ENCODE results near the gene ENTPD1. TPM values are rescaled to one million over a fixed set of nuclear protein-coding genes. Genes with fewer than 3 reads are reported as not detected.

The ENTPD1 gene
- total RNA-seq, 1 experiment from 2014 or later = not detected

- Histone ChIP-seq H3K4me3 (no peak overlapping the region), H4K20me1 (ENCODE audit: insufficient read depth) (no peaks in the 10 kb centered on the region), H2AFZ (no peak overlapping the region), H3K27ac (no peak overlapping the region), H3K9me3 (ENCODE audit: insufficient read depth, low read depth) (no peaks in the 10 kb centered on the region), H3K79me2 (ENCODE audit: low read depth) (no peaks in the 10 kb centered on the region), H3F3A (ENCODE audit: insufficient read depth, low read depth) (no peaks in the 10 kb centered on the region), H3K9me2 (ENCODE audit: insufficient read depth) (no peaks in the 10 kb centered on the region), H3K4me1 (replicated peaks; ENCODE audit: insufficient read depth) (no peaks in the 10 kb centered on the region), H3K36me3 (ENCODE audit: low read depth) (no peaks in the 10 kb centered on the region), H3K4me2 (no peak overlapping the region), H3K27me3 (ENCODE audit: insufficient read depth, low read depth) (no peaks in the 10 kb centered on the region)
- DNase-seq = no peak
- BruUV-seq (replicated peaks) = no TSS peak
- no peak for TF ChIP-seq EZH2 (IDR thresholded peaks at IDR 0.05; ENCODE audit: low read depth)
- no peak for TF ChIP-seq CTCF (conservative IDR thresholded peaks at IDR 0.05)
- intact Hi-C loops (cut with micrococcal nuclease; ENCODE audit: unreplicated experiment) = no loop called here
- POLR2A ChIA-PET (ENCODE audit: unreplicated experiment) = no interaction called here
- CTCF ChIA-PET = interaction anchor here (0.5 kb wide), 1 partner anchor 210 kb away, joined by 4 read pairs; no protein-coding TSS in a partner anchor
These were observed 77.2 kb downstream of the ENTPD1 start for GRCh38 chr10:95833042-95833610.

GRCh38 chr10:95834406-95834805 is 78.4 kb downstream of the ENTPD1 start:
- no peaks in the 10 kb centered on the region for H3K9me2 ChIP-seq (ENCODE audit: insufficient read depth)
- intact Hi-C loops (cut with micrococcal nuclease; ENCODE audit: unreplicated experiment) = loop anchor here (2.0 kb wide), 1 partner anchor 38 kb away; no protein-coding TSS in a partner anchor

GRCh38 chr10:95835149-95835860 is 79.3 kb downstream of the ENTPD1 start:
- no peaks in the 10 kb centered on the region for H3F3A ChIP-seq (ENCODE audit: insufficient read depth, low read depth)
- no peak for TF ChIP-seq EZH2 (IDR thresholded peaks at IDR 0.05; ENCODE audit: low read depth)
- no peak for TF ChIP-seq CTCF (conservative IDR thresholded peaks at IDR 0.05)
- CTCF ChIA-PET = no interaction called here
- BruUV-seq (replicated peaks) = no TSS peak
- no peaks in the 10 kb centered on the region for H3K9me2 ChIP-seq (ENCODE audit: insufficient read depth)
- no peak overlapping the region for H3K4me3 ChIP-seq
- no peaks in the 10 kb centered on the region for H3K4me1 ChIP-seq (replicated peaks; ENCODE audit: insufficient read depth)
- H3K79me2 ChIP-seq (ENCODE audit: low read depth) = no peaks in the 10 kb centered on the region
- H3K36me3 ChIP-seq (ENCODE audit: low read depth) = no peaks in the 10 kb centered on the region
- no peak overlapping the region for H3K4me2 ChIP-seq
- POLR2A ChIA-PET (ENCODE audit: unreplicated experiment) = no interaction called here
- no peak overlapping the region for H2AFZ ChIP-seq
- intact Hi-C loops (cut with micrococcal nuclease; ENCODE audit: unreplicated experiment) = loop anchor here (2.0 kb wide), 1 partner anchor 39 kb away; no protein-coding TSS in a partner anchor
- DNase-seq = no peak
- no peaks in the 10 kb centered on the region for H3K9me3 ChIP-seq (ENCODE audit: insufficient read depth, low read depth)
- no peaks in the 10 kb centered on the region for H4K20me1 ChIP-seq (ENCODE audit: insufficient read depth)
- H3K27me3 ChIP-seq (ENCODE audit: insufficient read depth, low read depth) = no peaks in the 10 kb centered on the region
- no peak overlapping the region for H3K27ac ChIP-seq

More at GRCh38 chr10:95834406-95834805, 78.4 kb downstream of the ENTPD1 start:
- no peaks in the 10 kb centered on the region for H4K20me1 ChIP-seq (ENCODE audit: insufficient read depth)
- H3K9me3 ChIP-seq (ENCODE audit: insufficient read depth, low read depth) = no peaks in the 10 kb centered on the region
- POLR2A ChIA-PET (ENCODE audit: unreplicated experiment) = no interaction called here
- no TSS peak for BruUV-seq (replicated peaks)
- no peaks in the 10 kb centered on the region for H3F3A ChIP-seq (ENCODE audit: insufficient read depth, low read depth)
- H3K36me3 ChIP-seq (ENCODE audit: low read depth) = no peaks in the 10 kb centered on the region
- no peak for TF ChIP-seq EZH2 (IDR thresholded peaks at IDR 0.05; ENCODE audit: low read depth)
- TF ChIP-seq CTCF (conservative IDR thresholded peaks at IDR 0.05) = no peak
- no peak overlapping the region for H3K27ac ChIP-seq
- no peaks in the 10 kb centered on the region for H3K4me1 ChIP-seq (replicated peaks; ENCODE audit: insufficient read depth)
- no peak overlapping the region for H3K4me3 ChIP-seq
- no peak overlapping the region for H2AFZ ChIP-seq
- CTCF ChIA-PET = no interaction called here
- no peak overlapping the region for H3K4me2 ChIP-seq
- no peaks in the 10 kb centered on the region for H3K27me3 ChIP-seq (ENCODE audit: insufficient read depth, low read depth)
- no peaks in the 10 kb centered on the region for H3K79me2 ChIP-seq (ENCODE audit: low read depth)
- DNase-seq = no peak
